ENCODE measurements around the gene COX7B2. TPM values are rescaled to one million over a fixed set of nuclear protein-coding genes. Genes with fewer than 3 reads are reported as not detected.

Gene COX7B2
- polyA plus RNA-seq, 3 donors: not detected

- H3K27me3 ChIP-seq (ENCODE audit: control insufficient read depth in 2 of 2, insufficient read depth in 2 of 2, low read length in 2 of 2): no peaks in the 10 kb centered on the region
- H3K4me2 ChIP-seq (replicated peaks; ENCODE audit: extremely low read depth, low read length, poor library complexity, severe bottlenecking): no peak overlapping the region
- intact Hi-C loops (cut with micrococcal nuclease): no loop called here
- H2AFZ ChIP-seq (ENCODE audit: insufficient read depth, low read depth, low read length, poor library complexity, severe bottlenecking): no peak overlapping the region
- no peaks in the 10 kb centered on the region for H3K36me3 Mint-ChIP-seq
- no peak for TF ChIP-seq CTCF (IDR thresholded peaks at IDR 0.05)
- no peaks in the 10 kb centered on the region for H3K79me2 ChIP-seq (ENCODE audit: insufficient read depth, low read length)
- no peak for DNase-seq
- H3K4me1 Mint-ChIP-seq: no peaks in the 10 kb centered on the region
- H3K27ac Mint-ChIP-seq: no peak overlapping the region
- no peak overlapping the region for H3K4me3 Mint-ChIP-seq
- H3K36me3 ChIP-seq (replicated peaks in 1 of 2; ENCODE audit: control insufficient read depth in 1 of 2, insufficient read depth in 2 of 2, low read length in 2 of 2): no peaks in the 10 kb centered on the region
- H3K27me3 Mint-ChIP-seq (ENCODE audit: low read depth in 3 of 3): peaks cover 0 to 3% (median 0%) of the 10 kb centered on the region in 3 donors
- no peaks in the 10 kb centered on the region for H3K9me3 ChIP-seq (replicated peaks in 1 of 2; ENCODE audit: control insufficient read depth in 1 of 2, insufficient read depth in 1 of 2, low read length in 2 of 2)
- no peak overlapping the region for H3K9ac ChIP-seq (ENCODE audit: insufficient read depth, low read length, poor library complexity, severe bottlenecking)
- no peak overlapping the region for H3K4me3 ChIP-seq (replicated peaks in 1 of 3; ENCODE audit: low read depth in 2 of 3, low read length in 3 of 3)
- WGBS (ENCODE audit: insufficient coverage): no CpG with 5 or more reads among the region's 3 CpGs
- no peaks in the 10 kb centered on the region for H4K20me1 ChIP-seq (ENCODE audit: insufficient read depth, low read length)
- H3K9me3 Mint-ChIP-seq: peaks cover 0 to 1% (median 0%) of the 10 kb centered on the region in 7 donors
- H3K4me1 ChIP-seq (ENCODE audit: control insufficient read depth in 1 of 2, insufficient read depth in 2 of 2, low read length in 2 of 2): no peaks in the 10 kb centered on the region
- H3K27ac ChIP-seq (ENCODE audit: low read depth in 1 of 2, low read length in 2 of 2): no peak overlapping the region
Measured at GRCh38 chr4:46715468-46715867, 193.6 kb downstream of the COX7B2 start.

GRCh38 chr4:46698891-46699290, 210.2 kb downstream of the COX7B2 start:
- no peak overlapping the region for H3K4me3 ChIP-seq (replicated peaks in 1 of 3; ENCODE audit: low read depth in 2 of 3, low read length in 3 of 3)
- intact Hi-C loops (cut with micrococcal nuclease): no loop called here
- no peak overlapping the region for H3K27ac ChIP-seq (ENCODE audit: low read depth in 1 of 2, low read length in 2 of 2)
- H3K27me3 ChIP-seq (ENCODE audit: control insufficient read depth in 2 of 2, insufficient read depth in 2 of 2, low read length in 2 of 2): no peaks in the 10 kb centered on the region
- no peaks in the 10 kb centered on the region for H3K4me1 ChIP-seq (ENCODE audit: control insufficient read depth in 1 of 2, insufficient read depth in 2 of 2, low read length in 2 of 2)
- Mint-ChIP-seq H3K36me3 (no peaks in the 10 kb centered on the region), H3K4me1 (no peaks in the 10 kb centered on the region), H3K9me3 (peaks cover 3 to 16% (median 11%) of the 10 kb centered on the region in 7 donors), H3K27me3 (ENCODE audit: low read depth in 3 of 3) (no peaks in the 10 kb centered on the region), H3K27ac (no peak overlapping the region), H3K4me3 (no peak overlapping the region)
- peaks cover 12 to 17% of the 10 kb centered on the region in 2 donors for H3K9me3 ChIP-seq (replicated peaks in 1 of 2; ENCODE audit: control insufficient read depth in 1 of 2, insufficient read depth in 1 of 2, low read length in 2 of 2)
- TF ChIP-seq CTCF (IDR thresholded peaks at IDR 0.05): no peak
- no peaks in the 10 kb centered on the region for H3K36me3 ChIP-seq (replicated peaks in 1 of 2; ENCODE audit: control insufficient read depth in 1 of 2, insufficient read depth in 2 of 2, low read length in 2 of 2)
- no peak for DNase-seq
- H3K79me2 ChIP-seq (ENCODE audit: insufficient read depth, low read length): no peaks in the 10 kb centered on the region
- no peak overlapping the region for H3K9ac ChIP-seq (ENCODE audit: insufficient read depth, low read length, poor library complexity, severe bottlenecking)
- no peaks in the 10 kb centered on the region for H4K20me1 ChIP-seq (ENCODE audit: insufficient read depth, low read length)
- no peak overlapping the region for H3K4me2 ChIP-seq (replicated peaks; ENCODE audit: extremely low read depth, low read length, poor library complexity, severe bottlenecking)
- WGBS (ENCODE audit: insufficient coverage): 88% methylated on average over 15 of the region's 16 CpGs
- no peak overlapping the region for H2AFZ ChIP-seq (ENCODE audit: insufficient read depth, low read depth, low read length, poor library complexity, severe bottlenecking)

Other genes with a start within 250 kb of the COX7B2 start
- not detected for gene GABRA4, start 84.3 kb upstream of the COX7B2 start, polyA plus RNA-seq
- not detected for gene GABRB1, start 122.3 kb upstream of the COX7B2 start, polyA plus RNA-seq

Data from CD14-positive monocyte (primary cell).